GM11168 (cell line): Measurements from ENCODE around the gene PLA2G4D.

Source experiments
- in situ Hi-C: fragments of 300-500 bp; cut with MboI; formaldehyde crosslinking; loops from one replicate; pipeline ENCODE4 v1.12.0; 2022; ENCODE audit warnings: low sequenced_read_pairs; ENCODE audit not compliant: unreplicated experiment

The PLA2G4D gene

DNA sequence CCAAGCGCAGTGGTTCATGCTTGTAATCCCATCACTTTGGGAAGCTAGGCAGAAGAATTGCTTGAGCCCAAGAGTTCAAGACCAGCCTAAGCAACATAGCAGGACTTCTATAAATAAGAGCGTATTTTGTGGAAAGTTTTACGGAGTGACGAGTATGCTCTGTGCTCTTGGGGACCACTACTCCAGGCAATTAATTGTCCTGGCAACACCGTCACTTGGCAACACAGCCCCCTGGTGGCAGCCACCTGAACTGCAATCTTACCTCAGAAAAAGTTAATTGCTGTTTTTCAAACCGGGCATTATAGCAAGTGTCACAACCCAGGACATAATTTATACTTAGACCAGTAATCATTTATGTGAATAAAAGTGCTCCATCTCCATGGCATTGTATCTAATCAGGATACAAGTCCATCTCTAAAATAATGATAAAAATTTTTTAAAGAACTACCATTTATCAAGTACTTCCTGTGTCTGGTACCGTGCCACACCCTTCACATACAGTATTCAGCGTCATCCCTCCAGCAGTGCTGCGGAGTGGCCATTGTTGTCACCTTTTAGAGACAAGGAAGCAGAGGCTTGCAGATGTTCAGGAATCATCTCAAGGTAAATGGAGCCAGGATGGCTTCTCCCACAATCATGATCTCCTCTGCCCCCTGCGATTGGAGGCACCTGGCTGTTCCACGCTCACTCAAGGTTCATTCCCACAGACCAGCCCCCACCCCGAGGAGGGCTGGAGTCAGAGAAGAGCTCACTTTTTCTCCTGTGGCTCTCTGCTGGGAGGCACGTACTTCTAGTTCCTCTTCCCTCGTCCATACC lies 34.5 kb downstream of the PLA2G4D start:
- in situ Hi-C loops, result loop anchor here (5.0 kb wide), 1 partner anchor 73 kb away; no protein-coding TSS in a partner anchor

DNA sequence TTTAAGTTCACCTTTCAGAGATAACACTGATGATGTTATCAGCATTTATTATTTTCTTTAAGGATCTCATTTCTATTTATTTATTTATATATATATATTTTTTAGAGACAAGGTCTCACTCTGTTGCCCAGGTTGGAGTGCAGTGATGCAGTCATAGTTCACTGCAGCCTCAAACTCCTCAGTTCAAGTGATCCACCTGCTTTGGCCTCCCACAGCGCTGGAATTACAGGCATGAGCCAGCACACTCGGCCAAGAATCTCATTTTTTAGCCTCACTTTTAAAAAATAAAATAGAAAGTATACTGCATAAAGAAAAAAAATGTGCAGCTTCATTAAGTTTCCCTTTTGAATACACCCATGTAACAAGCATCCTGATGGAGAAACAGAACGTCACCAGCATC lies 35.6 kb downstream of the PLA2G4D start:
- in situ Hi-C loops, result no loop called here

DNA sequence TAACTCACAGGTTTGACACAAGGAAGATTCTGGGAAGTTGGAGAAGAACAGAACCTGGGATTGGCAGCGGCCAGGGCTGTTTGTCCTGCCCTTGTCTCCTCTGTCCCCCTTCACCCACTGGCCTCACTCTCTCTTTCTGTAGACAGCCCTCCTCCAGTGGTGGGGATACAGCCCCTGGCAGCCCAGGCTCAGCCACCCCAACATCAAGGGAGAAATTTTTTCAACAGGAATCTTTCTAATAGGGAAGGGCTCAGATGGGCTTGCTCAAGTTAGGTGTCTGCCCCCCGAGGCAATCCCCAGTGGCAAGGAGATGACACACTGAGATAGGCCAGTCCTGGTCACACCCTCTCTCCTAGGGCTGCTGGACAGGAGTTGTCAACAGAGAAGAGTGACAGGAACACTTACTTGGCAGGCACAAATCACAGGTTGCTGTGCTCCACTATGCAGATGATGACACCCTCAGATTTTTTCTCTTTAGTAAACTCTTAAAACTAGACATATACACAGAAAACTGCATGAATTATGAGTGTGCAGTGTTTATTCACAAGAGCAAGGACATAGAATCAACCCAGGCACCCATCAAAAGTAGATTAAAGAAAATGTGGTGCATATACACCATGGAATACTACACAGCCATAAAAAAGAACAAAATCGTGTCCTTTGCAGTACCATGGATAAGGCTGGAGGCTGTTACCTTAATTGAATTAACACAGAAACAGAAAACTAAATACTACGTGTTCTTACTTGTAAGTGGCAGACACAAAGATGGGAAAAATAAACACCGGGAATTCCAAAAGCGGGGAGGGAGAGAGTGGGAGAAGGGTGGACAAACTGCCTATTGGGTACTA lies 36.3 kb downstream of the PLA2G4D start:
- in situ Hi-C loops, result no loop called here

DNA sequence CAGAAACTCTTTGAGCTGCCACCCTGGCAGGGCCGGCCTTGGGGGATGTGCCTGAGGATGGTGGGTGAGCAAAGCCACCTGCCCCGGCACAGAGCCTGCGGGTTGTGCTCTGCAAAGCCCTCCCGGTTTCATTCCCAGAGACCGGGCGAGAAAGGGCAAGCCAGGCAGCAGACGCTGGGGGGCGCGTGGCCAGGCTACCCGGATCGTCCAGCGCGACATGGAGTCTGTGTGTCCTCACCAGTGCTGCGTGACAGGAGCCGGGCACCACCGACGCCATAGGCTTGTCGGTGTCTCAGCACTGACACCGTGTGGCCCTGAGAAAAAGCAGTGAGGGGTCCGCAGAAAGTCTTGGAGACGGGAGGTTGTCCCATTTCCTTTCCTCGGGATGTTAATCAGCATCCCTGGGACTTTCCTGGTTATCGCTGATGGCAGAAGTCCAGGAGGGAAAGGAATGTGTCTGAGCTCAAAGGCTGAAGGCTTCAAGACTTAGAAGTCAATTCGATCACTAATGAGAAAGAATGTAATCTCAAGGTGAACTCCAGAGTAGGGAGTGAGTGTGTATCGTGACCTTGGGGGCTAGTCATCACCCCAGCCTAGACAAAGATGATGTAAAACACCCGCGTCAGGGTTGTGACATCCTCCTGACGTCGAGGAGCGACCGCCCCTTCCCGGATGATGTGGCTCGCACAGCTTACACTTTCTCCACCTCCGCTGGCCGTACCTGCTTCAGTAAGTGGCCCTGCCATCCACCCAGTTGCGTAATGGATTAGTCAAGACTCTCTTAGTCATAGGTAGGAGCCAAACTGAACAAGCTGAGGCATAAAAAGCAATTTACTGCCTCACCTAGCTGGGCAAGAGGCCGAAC lies 37.2 kb downstream of the PLA2G4D start:
- in situ Hi-C loops, result no loop called here

DNA sequence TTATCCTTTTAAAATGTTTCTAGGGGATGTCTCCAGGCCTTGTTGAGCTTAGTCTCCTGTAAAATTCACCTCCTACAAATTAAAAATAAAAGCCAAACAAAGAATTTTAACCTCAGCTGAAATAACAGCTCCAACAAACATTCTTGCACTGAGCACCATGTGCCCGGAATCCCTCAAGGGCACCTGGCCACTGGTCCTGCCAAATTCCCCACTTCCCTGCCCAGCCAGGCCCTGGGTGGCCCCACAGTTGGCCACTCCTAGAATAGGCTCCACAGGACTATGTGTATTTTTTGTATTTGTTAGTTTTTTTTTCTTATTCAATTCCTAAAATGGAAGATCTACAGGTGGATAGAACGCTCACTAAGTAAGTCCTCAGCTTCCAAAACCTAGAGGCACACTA lies 40.4 kb downstream of the PLA2G4D start:
- in situ Hi-C loops, result no loop called here

DNA sequence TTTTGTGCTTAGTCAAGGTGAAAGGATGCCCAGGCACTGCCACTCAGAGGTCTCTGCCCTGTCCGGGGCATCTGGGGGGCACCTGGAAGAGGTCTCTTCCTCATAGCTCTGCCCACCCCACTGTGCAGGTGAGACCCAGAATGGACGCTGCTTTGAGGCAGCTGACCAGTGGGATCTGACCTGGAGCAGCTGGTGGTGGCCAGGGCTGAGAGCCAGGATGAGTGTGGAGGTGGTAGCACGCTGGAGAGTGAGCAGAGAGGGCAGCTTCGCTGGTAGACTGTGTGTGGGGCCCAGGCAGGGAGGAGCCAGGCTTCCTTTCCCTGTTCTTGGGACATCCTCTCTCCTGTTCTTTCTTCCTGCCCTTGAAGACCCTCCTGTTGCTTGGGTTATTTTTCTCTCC lies 41.4 kb downstream of the PLA2G4D start:
- in situ Hi-C loops, result no loop called here

DNA sequence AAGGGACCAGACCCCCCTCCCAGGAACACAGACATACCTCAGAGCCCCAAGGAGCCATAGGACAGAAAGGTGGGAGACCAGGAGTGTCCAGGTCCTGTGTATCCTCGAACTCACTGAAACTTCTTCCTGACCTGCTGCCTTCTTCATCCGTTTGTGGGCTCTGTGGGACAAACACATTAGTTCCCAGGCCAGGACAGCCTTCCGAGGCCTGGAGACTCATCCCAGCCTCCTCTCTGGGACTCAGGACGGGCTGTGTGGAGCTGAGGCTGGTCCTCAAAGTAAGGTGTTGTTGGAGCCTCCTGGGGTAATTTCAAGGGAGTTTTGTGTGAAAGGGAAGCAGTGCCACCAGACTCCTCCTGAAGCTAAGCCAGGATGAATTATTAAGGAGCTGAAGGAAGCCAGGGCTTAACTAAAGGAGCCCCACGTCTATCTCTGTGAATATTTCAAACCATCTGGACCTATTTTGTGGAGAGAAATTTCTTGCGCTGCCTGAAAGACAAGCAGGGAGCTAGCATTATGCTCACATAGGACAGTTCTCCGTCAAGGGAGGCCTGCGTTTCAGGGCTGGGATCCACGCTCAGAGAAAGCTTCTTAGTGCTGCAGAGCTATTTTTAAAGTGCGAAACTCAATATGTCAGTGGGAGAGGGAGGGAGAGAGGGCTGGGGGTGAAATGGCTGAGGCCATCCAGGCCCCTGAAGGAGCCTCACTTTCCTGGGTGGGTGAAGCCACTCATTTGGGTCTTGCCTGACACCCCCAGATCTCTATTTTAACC lies 43.7 kb downstream of the PLA2G4D start:
- in situ Hi-C loops, result no loop called here

DNA sequence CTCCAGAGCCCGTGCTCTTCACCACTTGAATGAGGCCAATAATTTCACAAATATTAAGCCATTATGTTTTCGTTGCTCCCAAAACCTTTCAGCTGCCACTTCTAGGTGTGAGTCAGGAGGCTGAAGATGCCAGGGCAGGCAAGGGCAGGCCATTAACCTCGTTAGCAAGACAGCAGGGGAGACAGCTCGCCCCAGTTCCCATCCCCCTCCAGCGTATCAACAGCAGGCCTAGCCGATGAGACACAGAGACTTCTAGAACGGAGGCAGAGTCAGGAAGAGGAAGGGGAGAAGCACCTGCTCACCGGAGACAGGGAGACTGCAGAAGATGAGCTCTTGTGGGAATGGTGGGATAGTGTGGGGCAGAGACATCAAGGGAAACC lies 45.6 kb downstream of the PLA2G4D start:
- in situ Hi-C loops, result no loop called here

DNA sequence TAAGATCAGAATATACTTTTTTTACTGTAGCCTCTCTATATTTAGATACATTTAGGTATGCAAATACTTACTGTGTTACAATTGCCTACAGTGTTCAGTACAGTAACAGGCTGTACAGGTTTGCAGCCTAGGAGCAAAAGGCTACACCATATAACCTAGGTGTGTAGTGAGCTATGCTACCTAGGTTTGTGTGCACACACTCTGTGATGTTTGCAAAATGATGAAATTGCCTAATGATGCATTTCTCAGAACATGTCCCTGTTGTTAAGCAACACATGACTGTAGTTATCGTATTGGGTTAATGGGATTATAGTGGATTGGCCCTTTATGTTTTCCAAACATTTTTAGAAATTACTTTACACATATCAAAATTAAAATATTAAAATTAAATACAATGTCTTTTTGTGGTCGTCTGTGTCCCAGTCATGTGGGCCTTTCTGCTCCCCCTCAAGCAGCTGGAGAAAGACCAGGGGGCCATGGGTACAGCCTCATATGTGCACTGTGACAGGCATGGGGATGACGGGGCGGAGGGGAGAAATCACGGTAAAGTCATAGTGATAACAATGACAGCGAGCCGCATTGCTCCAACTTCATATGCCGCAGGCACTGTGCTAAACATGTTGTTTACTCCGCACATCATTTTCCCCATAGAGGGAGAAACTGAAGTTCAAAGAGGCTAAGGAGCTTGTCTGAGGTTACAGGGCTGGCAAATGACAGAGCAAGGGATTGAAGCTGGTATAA lies 46.1 kb downstream of the PLA2G4D start:
- in situ Hi-C loops, result no loop called here

DNA sequence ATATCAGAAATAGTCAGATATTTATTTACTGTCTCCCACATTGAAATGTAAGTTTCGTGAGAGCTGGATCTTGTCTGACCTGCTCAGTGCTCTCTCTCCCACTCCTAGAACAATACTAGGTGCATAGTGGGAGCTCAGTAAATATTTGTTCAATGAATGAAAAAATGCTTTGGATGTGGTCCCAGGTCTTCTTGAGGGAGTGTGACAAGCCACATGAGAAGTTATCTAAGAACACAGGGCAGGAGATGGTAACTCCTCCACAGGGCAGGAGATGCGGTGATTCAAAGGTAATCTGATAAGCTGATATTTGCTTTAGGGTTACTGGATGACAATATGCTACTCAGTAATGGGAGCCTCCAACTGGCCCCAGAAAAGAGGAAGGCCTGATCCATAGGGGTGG lies 47.8 kb downstream of the PLA2G4D start:
- in situ Hi-C loops, result no loop called here

DNA sequence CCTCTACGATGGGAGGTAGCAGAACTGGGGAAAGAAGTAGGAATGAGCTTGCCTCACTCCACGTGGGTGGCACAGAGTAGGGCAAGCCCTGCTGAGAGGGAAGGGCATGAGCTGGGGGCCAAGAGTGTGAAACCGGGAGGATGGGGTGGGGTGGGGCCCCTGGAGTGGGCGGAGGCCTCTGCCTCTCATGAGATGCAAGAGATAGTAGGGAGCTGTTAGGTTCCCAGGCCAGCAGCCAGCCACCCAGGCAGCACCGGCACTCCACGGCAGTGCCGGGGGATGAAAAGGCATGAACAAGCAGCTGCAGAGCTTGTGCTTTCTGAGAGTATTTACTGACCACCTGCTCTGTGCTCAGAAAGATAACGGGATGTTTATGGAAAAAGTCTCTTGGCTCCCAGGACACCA lies 49.1 kb downstream of the PLA2G4D start:
- in situ Hi-C loops, result no loop called here

DNA sequence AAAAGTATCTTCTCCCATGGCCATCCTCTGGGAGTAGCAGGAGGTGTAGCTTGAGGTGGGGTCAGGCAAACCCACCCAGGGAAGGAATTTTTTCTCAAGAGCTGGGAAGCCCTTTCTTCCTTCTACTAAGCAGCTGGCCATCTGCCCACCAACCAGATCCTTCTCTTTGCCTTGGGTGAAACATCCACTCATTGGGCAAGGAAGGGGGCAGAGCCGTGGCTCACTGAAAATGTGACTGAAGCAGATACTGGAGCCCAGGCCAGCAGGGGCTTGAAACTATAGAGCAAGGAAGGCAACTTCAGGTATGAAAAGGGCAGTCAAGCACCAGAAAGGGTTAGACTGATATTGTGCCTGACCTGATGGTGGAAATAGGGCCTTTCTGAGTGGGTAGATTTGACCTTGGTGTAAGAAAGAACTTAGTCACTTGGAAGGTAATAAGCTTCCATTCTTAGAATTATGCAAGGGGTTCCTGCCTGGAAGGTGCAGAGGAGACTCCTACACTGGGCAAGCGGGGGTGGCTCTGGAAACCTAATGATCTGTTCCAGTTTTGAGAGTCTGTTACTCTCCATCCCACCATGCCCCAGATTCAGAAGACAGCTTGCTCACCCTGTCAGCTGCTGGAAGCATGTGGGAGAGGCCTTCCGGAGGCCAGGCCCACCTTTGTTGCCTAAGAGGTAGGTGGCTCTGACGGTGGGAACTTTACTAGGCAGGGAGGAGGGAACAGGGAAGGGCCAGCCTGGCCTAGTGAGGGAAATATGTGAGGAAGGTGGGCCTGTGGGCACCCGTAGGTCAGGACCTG lies 51.6 kb downstream of the PLA2G4D start:
- in situ Hi-C loops, result no loop called here

DNA sequence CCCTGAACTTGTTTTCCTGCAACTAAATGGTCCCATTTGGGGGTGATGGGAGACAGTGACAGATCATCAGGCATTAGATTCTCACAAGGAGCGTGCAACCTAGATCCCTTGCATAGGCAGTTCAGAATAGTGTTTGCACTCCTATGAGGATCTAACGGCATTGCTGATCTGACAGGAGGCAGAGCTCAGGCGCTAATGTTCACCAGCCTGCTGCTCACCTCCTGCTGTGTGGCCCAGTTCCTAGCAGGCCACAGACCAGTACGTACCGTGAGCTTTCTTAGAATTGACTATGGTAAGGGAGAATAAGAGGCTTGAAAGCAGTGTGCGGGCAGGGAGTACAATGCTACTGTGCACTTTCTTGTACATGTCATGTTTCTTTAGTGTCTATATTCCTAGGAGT lies 56.0 kb downstream of the PLA2G4D start:
- in situ Hi-C loops, result no loop called here

DNA sequence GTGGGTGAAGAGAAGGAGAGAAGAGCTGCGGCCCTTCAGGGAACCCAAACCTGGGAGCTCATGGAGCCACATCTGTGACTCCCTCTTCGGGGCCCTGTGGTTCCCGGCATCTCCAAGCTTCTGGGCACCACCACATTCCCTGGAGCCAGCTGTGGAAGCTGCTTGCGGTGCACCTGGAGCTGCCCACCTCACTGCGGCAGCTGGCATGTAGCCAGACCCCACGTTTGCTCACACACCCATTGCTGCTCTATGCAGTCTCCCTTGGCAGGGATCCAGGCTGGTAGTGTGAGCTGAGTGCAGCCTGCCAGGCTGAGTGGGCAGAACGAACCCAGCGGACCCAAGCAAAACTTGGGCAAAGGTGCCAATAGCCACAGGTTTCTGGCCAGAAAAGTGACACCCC lies 56.7 kb downstream of the PLA2G4D start:
- in situ Hi-C loops, result no loop called here

DNA sequence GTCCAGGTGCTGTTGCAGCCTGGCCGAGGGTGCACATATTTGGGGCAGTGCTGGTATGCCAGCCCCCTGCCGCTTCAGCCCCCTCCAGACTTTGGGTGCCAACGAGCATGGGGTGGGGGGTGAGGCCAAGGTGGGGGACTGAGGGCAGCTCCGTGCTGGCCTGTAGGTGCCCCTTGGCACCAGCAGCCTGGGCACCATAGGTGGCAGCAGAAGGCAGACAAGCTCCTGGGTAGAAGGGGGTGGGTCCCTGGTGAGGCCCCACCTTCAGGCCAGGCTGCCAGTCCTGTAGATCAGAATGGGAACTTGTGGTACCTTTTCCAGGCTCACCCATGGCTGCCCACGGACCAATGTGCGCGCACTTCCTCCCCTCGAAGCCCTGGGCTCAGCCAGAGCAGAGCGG lies 57.4 kb downstream of the PLA2G4D start:
- in situ Hi-C loops, result no loop called here

DNA sequence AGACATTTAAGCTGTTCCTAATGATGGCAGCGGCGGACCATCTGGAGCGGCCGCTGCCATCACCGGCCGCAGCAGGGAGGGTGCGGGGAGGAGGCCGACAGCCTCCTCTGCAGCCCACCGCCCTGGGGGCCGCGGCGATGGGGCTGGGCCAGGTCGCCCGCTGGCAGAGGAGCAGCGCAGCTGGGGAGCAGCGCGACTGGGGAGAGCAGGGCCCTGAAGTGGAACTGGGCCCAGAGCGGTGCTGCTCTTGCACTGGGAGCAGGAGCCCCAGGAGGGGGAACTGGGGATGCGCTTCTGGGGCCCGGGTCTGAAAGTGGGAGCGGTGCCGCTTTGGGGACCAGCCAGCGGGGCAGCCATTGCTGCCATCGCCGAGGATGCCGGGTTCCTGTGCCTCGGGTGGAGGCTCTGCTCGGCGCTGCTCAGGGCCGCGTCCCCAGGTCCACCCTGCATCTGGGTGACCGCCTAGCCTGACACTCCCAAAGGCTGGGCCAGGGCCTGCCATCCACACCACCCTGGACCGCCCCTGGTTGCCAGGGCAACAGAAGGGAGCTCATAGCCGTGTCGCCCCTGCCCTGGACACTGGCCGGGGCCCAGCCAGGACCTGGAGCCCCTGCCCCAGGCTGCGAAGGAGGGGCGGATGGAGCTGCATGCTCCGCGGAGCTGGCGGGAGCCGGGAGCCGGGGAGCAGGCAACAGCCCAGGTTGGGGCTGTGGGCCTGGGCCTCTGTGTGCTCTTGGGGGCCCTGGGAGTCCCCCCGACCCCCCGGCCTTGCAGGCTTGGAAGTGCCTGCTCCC lies 58.1 kb downstream of the PLA2G4D start:
- in situ Hi-C loops, result no loop called here

DNA sequence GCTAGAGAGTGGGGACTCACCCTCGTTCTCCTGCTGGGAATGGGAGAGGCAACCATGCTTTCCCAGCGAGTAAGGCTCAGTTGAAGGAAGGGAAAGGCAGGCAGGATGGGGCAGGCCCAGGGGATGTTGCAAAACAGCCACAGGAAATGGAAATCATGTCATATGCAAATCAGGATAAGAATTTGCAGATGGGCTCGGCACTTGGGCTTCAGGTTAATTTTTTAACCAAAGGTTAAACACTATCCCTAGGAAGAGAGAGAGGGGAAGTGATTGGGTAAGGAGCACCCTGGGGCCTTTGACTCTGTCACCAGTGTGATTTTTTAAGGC lies 59.0 kb downstream of the PLA2G4D start:
- in situ Hi-C loops, result no loop called here
